H9 (cell line): Measurements from ENCODE around the gene HS6ST1. TPM values are rescaled to one million over a fixed set of nuclear protein-coding genes. Genes with fewer than 3 reads are reported as not detected.

Experiments
- DNase-seq: peaks from one replicate; pipeline ENCODE4 v3.0.0-alpha.2; 2017
- H2AFZ ChIP-seq: one replicate; pipeline ENCODE4 v1.6.1; 2013; ENCODE audit warnings: mild to moderate bottlenecking, low read length, control low read depth, moderate library complexity
- H2AK5ac ChIP-seq: 2 replicates; pipeline ENCODE4 v1.6.1; 2013; ENCODE audit warnings: low read length, control low read depth, mixed read lengths; ENCODE audit not compliant: insufficient read length
- H2BK120ac ChIP-seq: one replicate; pipeline ENCODE4 v1.6.1; 2013; ENCODE audit warnings: low read depth, mild to moderate bottlenecking, low read length, control low read depth, inconsistent platforms; ENCODE audit not compliant: poor library complexity, severe bottlenecking
- H2BK12ac ChIP-seq: 2 replicates; pipeline ENCODE4 v1.6.1; 2013; ENCODE audit warnings: low read length, control low read depth, mixed read lengths, low read depth; ENCODE audit not compliant: insufficient read length
- H2BK15ac ChIP-seq: 2 replicates; pipeline ENCODE4 v1.6.1; 2013; ENCODE audit warnings: low read depth, low read length, control low read depth
- H2BK20ac ChIP-seq: one replicate; pipeline ENCODE4 v1.6.1; 2013; ENCODE audit warnings: low read depth, mild to moderate bottlenecking, low read length, control low read depth, inconsistent platforms; ENCODE audit not compliant: poor library complexity, severe bottlenecking
- H2BK5ac ChIP-seq: 2 replicates; pipeline ENCODE4 v1.6.1; 2013; ENCODE audit warnings: low read length, control low read depth, mixed read lengths; ENCODE audit not compliant: insufficient read length
- H3K14ac ChIP-seq: 2 replicates; pipeline ENCODE4 v1.6.1; 2013; ENCODE audit warnings: low read length, control low read depth; ENCODE audit not compliant: insufficient read depth
- H3K18ac ChIP-seq: 2 replicates; pipeline ENCODE4 v1.6.1; 2013; ENCODE audit warnings: low read depth, mild to moderate bottlenecking, mixed read lengths, low read length, control low read depth; ENCODE audit not compliant: insufficient read length
- H3K23ac ChIP-seq: 2 replicates; pipeline ENCODE4 v1.6.1; 2013; ENCODE audit warnings: low read length, control low read depth, mixed read lengths, low read depth; ENCODE audit not compliant: insufficient read length
- H3K23me2 ChIP-seq: 2 replicates; pipeline ENCODE4 v1.6.1; 2013; ENCODE audit warnings: low read depth, mild to moderate bottlenecking, mixed read lengths, low read length, control low read depth; ENCODE audit not compliant: insufficient read length, poor library complexity, severe bottlenecking
- H3K27ac ChIP-seq: 2 replicates; pipeline ENCODE4 v1.5.1; 2013; ENCODE audit warnings: low read length, control low read depth, mixed read lengths, low read depth; ENCODE audit not compliant: insufficient read length
- H3K27me3 ChIP-seq: 2 replicates; pipeline ENCODE4 v1.6.1; 2013; ENCODE audit warnings: low read length, control low read depth, inconsistent platforms; ENCODE audit not compliant: insufficient read depth
- H3K4ac ChIP-seq: 2 replicates; pipeline ENCODE4 v1.6.1; 2013; ENCODE audit warnings: low read depth, mild to moderate bottlenecking, control low read depth, inconsistent platforms, low read length, moderate library complexity
- H3K4me1 ChIP-seq: 2 replicates; pipeline ENCODE4 v1.6.1; 2013; ENCODE audit warnings: low read length, control low read depth, inconsistent platforms; ENCODE audit not compliant: insufficient read depth
- H3K4me2 ChIP-seq: 2 replicates; pipeline ENCODE4 v1.6.1; 2013; ENCODE audit warnings: low read length, control low read depth, mixed read lengths; ENCODE audit not compliant: insufficient read length, insufficient read depth
- H3K56ac ChIP-seq: 2 replicates; pipeline ENCODE4 v1.6.1; 2013; ENCODE audit warnings: low read depth, mild to moderate bottlenecking, mixed read lengths, low read length, control low read depth; ENCODE audit not compliant: insufficient read length
- H3K79me1 ChIP-seq: 2 replicates; pipeline ENCODE4 v1.6.1; 2013; ENCODE audit warnings: low read depth, mild to moderate bottlenecking, moderate library complexity, low read length, control low read depth, inconsistent platforms; ENCODE audit not compliant: insufficient read depth, poor library complexity, severe bottlenecking
- H3K79me2 ChIP-seq: 2 replicates; pipeline ENCODE4 v1.6.1; 2013; ENCODE audit warnings: low read length, control low read depth, inconsistent platforms; ENCODE audit not compliant: insufficient read depth
- H3K9ac ChIP-seq: 2 replicates; pipeline ENCODE4 v1.6.1; 2013; ENCODE audit warnings: low read length, control low read depth, mixed read lengths; ENCODE audit not compliant: insufficient read length; ENCODE audit errors: extremely low read depth
- H3K9me3 ChIP-seq: one replicate; pipeline ENCODE4 v1.6.1; 2013; ENCODE audit warnings: low read depth, low read length, inconsistent platforms; ENCODE audit not compliant: control insufficient read depth
- H3T11ph ChIP-seq: one replicate; pipeline ENCODE4 v1.6.1; 2013; ENCODE audit warnings: mild to moderate bottlenecking, low read length, control low read depth, inconsistent platforms
- H4K20me1 ChIP-seq: one replicate; pipeline ENCODE4 v1.6.1; 2013; ENCODE audit not compliant: control insufficient read depth, insufficient read length, insufficient read depth
- H4K5ac ChIP-seq: 2 replicates; pipeline ENCODE4 v1.6.1; 2013; ENCODE audit warnings: low read depth, mild to moderate bottlenecking, mixed read lengths, low read length, control low read depth; ENCODE audit not compliant: insufficient read length
- H4K8ac ChIP-seq: replicated peaks from 2 replicates; pipeline ENCODE4 v1.6.1; 2013; ENCODE audit warnings: low read length, control low read depth, mixed read lengths, low read depth; ENCODE audit not compliant: insufficient read length
- H4K91ac ChIP-seq: 2 replicates; pipeline ENCODE4 v1.6.1; 2013; ENCODE audit warnings: low read depth, mild to moderate bottlenecking, moderate library complexity, mixed read lengths, low read length, control low read depth; ENCODE audit not compliant: insufficient read length
- H3K27ac Mint-ChIP-seq, 3 experiments: 2 replicates in 2 of 3; 3 replicates in 1 of 3; pipeline ENCODE4 v1.8.0; 2020 to 2021; ENCODE audit warnings: mixed read lengths in 3 of 3, mild to moderate bottlenecking in 1 of 3, moderate library complexity in 1 of 3
- H3K27me3 Mint-ChIP-seq: 2 replicates; pipeline ENCODE4 v1.8.0; 2021; ENCODE audit warnings: low read depth, mild to moderate bottlenecking, moderate library complexity, mixed read lengths
- H3K36me3 Mint-ChIP-seq, 3 experiments: 2 replicates in 2 of 3; 3 replicates in 1 of 3; pipeline ENCODE4 v1.8.0; 2020 to 2021; ENCODE audit warnings: low read depth in 3 of 3, mixed read lengths in 3 of 3; ENCODE audit not compliant: insufficient read depth in 1 of 3
- H3K4me1 Mint-ChIP-seq, 2 experiments: 2 replicates each; pipeline ENCODE4 v1.8.0; 2020; ENCODE audit warnings: mixed read lengths in 2 of 2
- H3K4me3 Mint-ChIP-seq, 2 experiments: 2 replicates in 1 of 2; 3 replicates in 1 of 2; pipeline ENCODE4 v1.8.0; 2020 to 2021; ENCODE audit warnings: mild to moderate bottlenecking in 2 of 2, mixed read lengths in 2 of 2, moderate library complexity in 1 of 2
- H3K9me3 Mint-ChIP-seq, 2 experiments: 2 replicates in 1 of 2; 3 replicates in 1 of 2; pipeline ENCODE4 v1.8.0; 2020; ENCODE audit warnings: mild to moderate bottlenecking in 2 of 2, mixed read lengths in 2 of 2, moderate library complexity in 1 of 2
- WGBS: extraction: QIAGEN DNeasy Blood & Tissue Kit; methylation state at CpG from one replicate; pipeline ENCODE4 v1.1.7; 2013; ENCODE audit warnings: missing lambda C conversion rate, low lambda C conversion rate, mixed read lengths; ENCODE audit not compliant: insufficient read length; ENCODE audit errors: extremely low coverage; 5-methylcytosine and 5-hydroxymethylcytosine counted together
- total RNA-seq: library from RNA; stranded (reverse); gene quantifications from 2 replicates; pipeline ENCODE4 v1.2.1, GENCODE V29; 2021
- TF ChIP-seq, protein P1 (sequence below): fragments of 200-600 bp; sonication (generic); conservative IDR thresholded peaks from 3 replicates; pipeline ENCODE4 v1.8.0; 2021; ENCODE audit warnings: antibody characterized with exemption, mild to moderate bottlenecking

HS6ST1 gene
- total RNA-seq, 1 experiment from 2014 or later = 60.2 TPM

DNA sequence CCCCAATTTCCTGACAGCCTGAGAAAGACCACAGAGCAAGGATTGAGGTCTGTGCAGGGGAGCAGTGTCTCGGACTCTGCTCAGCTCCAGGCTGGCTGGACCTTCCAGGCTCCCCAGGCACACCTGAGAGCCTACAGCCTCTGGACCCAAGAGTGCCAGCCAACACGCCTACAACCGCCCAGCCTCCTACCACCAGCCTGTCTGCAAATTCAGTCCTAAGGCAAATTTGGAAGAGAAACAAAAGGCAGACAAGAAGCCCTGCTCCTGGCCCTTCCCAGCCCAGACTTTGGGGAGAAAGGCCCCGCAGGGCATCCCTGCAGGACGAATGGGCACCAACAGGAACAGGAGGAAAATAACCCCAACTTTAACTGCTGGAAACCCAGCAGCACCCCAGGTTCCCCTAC, 1.9 kb downstream of the HS6ST1 start:
- Mint-ChIP-seq H3K27me3 (peaks cover 22% of the 10 kb centered on the region), H3K4me1 (peaks cover 49 to 53% of the 10 kb centered on the region in 2 experiments), H3K36me3 (peaks cover 7 to 25% (median 18%) of the 10 kb centered on the region in 3 experiments), H3K27ac (no peak overlapping the region), H3K4me3 (peak overlapping the region; percentile 89 to 91), H3K9me3 (no peaks in the 10 kb centered on the region; a peak in 1 of 5 replicates)
- Histone ChIP-seq H2BK20ac (no peak overlapping the region), H3K23me2 (peaks cover 12% of the 10 kb centered on the region), H2BK120ac (no peak overlapping the region), H3K9me3 (no peaks in the 10 kb centered on the region), H3K18ac (no peak overlapping the region), H3K4ac (no peak overlapping the region), H4K20me1 (no peaks in the 10 kb centered on the region), H3K4me1 (no peaks in the 10 kb centered on the region; the same call in 1 of the 2 replicates), H2BK5ac (no peak overlapping the region), H4K5ac (no peak overlapping the region), H3T11ph (no peak overlapping the region), H3K27me3 (no peaks in the 10 kb centered on the region; the same call in 1 of the 2 replicates), H3K14ac (peak overlapping the region; percentile 10; the same call in 1 of the 2 replicates), H4K91ac (no peak overlapping the region), H3K27ac (no peak overlapping the region), H2AFZ (no peak overlapping the region), H4K8ac (no peak overlapping the region), H3K56ac (no peak overlapping the region), H2BK12ac (no peak overlapping the region), H3K9ac (no peak overlapping the region), H3K79me1 (peaks cover 3% of the 10 kb centered on the region), H2AK5ac (no peak overlapping the region), H2BK15ac (no peak overlapping the region), H3K79me2 (peaks cover 52% of the 10 kb centered on the region; the same call in 1 of the 2 replicates), H3K23ac (no peak overlapping the region), H3K4me2 (peak overlapping the region; percentile 43)
- no CpG with 5 or more reads among the region's 5 CpGs for WGBS
- no peak for DNase-seq
- TF ChIP-seq, protein P1, sequence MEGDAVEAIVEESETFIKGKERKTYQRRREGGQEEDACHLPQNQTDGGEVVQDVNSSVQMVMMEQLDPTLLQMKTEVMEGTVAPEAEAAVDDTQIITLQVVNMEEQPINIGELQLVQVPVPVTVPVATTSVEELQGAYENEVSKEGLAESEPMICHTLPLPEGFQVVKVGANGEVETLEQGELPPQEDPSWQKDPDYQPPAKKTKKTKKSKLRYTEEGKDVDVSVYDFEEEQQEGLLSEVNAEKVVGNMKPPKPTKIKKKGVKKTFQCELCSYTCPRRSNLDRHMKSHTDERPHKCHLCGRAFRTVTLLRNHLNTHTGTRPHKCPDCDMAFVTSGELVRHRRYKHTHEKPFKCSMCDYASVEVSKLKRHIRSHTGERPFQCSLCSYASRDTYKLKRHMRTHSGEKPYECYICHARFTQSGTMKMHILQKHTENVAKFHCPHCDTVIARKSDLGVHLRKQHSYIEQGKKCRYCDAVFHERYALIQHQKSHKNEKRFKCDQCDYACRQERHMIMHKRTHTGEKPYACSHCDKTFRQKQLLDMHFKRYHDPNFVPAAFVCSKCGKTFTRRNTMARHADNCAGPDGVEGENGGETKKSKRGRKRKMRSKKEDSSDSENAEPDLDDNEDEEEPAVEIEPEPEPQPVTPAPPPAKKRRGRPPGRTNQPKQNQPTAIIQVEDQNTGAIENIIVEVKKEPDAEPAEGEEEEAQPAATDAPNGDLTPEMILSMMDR = no peak
